ENCODE results near the gene OR6N1.

- TF ChIP-seq CTCF (IDR thresholded peaks at IDR 0.05) (no peak), ZFX (IDR thresholded peaks at IDR 0.05; ENCODE audit: borderline replicate concordance) (no peak)
Observed at GRCh38 chr1:158781104-158781503, 9.1 kb upstream of the OR6N1 start, which contains the start of gene OR6N2.

Data from 22Rv1 (cell line).